IPS DF 4.7 (cell line): ENCODE measurements around the gene CLEC11A.

Experiments
- DNase-seq: peaks from one replicate; pipeline ENCODE4 v3.0.0-alpha.2; 2013; ENCODE audit warnings: low spot score; ENCODE audit errors: extremely low read depth

CLEC11A gene

GRCh38 chr19:50723069-50723468, at the start of gene CLEC11A:
TSS of gene CLEC11A (plus strand) at chr19:50723364. CDS start at chr19:50723526, 162 bp downstream.
- DNase-seq: no peak

- DNase-seq: no peak
Observed at GRCh38 chr19:50676625-50677197, 46.5 kb upstream of the CLEC11A start.

- DNase-seq: no peak
Observed at GRCh38 chr19:50677636-50678035, 45.5 kb upstream of the CLEC11A start.

GRCh38 chr19:50678323-50678722, 44.8 kb upstream of the CLEC11A start:
- no peak for DNase-seq

- DNase-seq: no peak
Observed at GRCh38 chr19:50679177-50680125, 43.7 kb upstream of the CLEC11A start.

GRCh38 chr19:50686310-50687032, 36.7 kb upstream of the CLEC11A start:
- no peak for DNase-seq

- no peak for DNase-seq
Observed at GRCh38 chr19:50688766-50689165, 34.4 kb upstream of the CLEC11A start.

- no peak for DNase-seq
Observed at GRCh38 chr19:50690439-50690838, 32.7 kb upstream of the CLEC11A start.

GRCh38 chr19:50693064-50693975, 29.8 kb upstream of the CLEC11A start:
- DNase-seq: no peak

- DNase-seq: no peak
Observed at GRCh38 chr19:50694815-50695145, 28.4 kb upstream of the CLEC11A start.

GRCh38 chr19:50695251-50696093, 27.7 kb upstream of the CLEC11A start:
- DNase-seq: no peak

GRCh38 chr19:50696094-50696483, 27.1 kb upstream of the CLEC11A start:
- DNase-seq: no peak

- DNase-seq: no peak
Observed at GRCh38 chr19:50697414-50698124, 25.6 kb upstream of the CLEC11A start.

GRCh38 chr19:50701367-50701985, 21.7 kb upstream of the CLEC11A start:
- DNase-seq: no peak

- DNase-seq: no peak
Observed at GRCh38 chr19:50702158-50702870, 20.9 kb upstream of the CLEC11A start.

- no peak for DNase-seq
Observed at GRCh38 chr19:50702871-50703829, 20.0 kb upstream of the CLEC11A start.
